ENCODE data around the gene ANLN. TPM values are rescaled to one million over a fixed set of nuclear protein-coding genes. Genes with fewer than 3 reads are reported as not detected.

ANLN gene
- total and polyA plus RNA-seq, 9 of the 15 experiments (the other 6 are each of a cell fraction or from before 2014, with no cell fraction given), result 18.1 to 66.2 (median 38.7) TPM

DNA sequence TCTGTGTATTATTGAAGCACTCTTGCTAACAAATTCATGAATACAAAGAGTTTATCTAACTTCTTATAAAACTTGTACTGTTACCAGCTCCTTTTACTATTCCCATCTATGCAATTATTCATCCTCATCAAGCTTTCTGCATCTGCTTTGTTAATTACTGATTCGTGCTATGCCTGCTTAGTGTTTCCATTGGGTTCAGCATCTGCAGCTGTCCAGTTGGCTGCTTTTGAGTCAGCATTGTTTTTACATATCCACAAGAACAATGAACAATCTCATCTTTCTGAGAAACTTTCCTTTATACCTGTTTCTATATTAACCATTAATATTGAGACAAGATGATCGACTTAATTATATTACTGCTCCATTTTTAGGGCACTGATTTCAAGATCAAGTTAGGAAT is 19.6 kb upstream of the ANLN start:
- no peak overlapping the region for H3K9ac ChIP-seq (ENCODE audit: insufficient read depth in 1 of 2, low read depth in 2 of 2, low read length in 2 of 2)
- no peak overlapping the region for H3K4me3 ChIP-seq
- H3K36me3 ChIP-seq (ENCODE audit: control insufficient read depth, insufficient read depth, low read length), result no peaks in the 10 kb centered on the region
- no TSS peak for BruUV-seq (replicated peaks)
- 0% methylated on average over 2 of the region's 2 CpGs for WGBS (ENCODE audit: insufficient coverage, low coverage, missing lambda C conversion rate)
- H3K4me1 ChIP-seq (replicated peaks in 1 of 2; ENCODE audit: control insufficient read depth in 2 of 2, insufficient read depth in 2 of 2, low read length in 2 of 2), result peaks cover 3 to 11% of the 10 kb centered on the region in 2 experiments; a peak in 3 of 5 replicates
- H3K9me3 ChIP-seq (replicated peaks; ENCODE audit: control insufficient read depth, insufficient read depth, low read depth, low read length), result no peaks in the 10 kb centered on the region
- no peaks in the 10 kb centered on the region for H3K79me2 ChIP-seq (ENCODE audit: control insufficient read depth, insufficient read depth, low read length)
- intact Hi-C loops (cut with micrococcal nuclease), result no loop called here
- no peak for DNase-seq (ENCODE audit: extremely low read depth in 1 of 4, low spot score in 3 of 4)
- ATAC-seq, result no peak
- no peak overlapping the region for H2AFZ ChIP-seq (ENCODE audit: low read depth, low read length)
- no peak overlapping the region for H3K4me2 ChIP-seq (ENCODE audit: insufficient read depth, low read length)
- in situ Hi-C loops (cut with MboI), result no loop called here
- peaks cover 11 to 14% of the 10 kb centered on the region in 2 experiments; a peak in 4 of 5 replicates for H3K27me3 ChIP-seq (ENCODE audit: control insufficient read depth in 2 of 2, insufficient read depth in 2 of 2, low read length in 2 of 2)
- no peaks in the 10 kb centered on the region for H4K20me1 ChIP-seq (replicated peaks; ENCODE audit: control insufficient read depth, insufficient read depth, low read length)
- ChIA-PET CTCF (ENCODE audit: low intra/inter-chr PET ratio) (no interaction called here), POLR2A (no interaction called here)
- no peaks in the 10 kb centered on the region for H3K9me1 ChIP-seq (ENCODE audit: control insufficient read depth, insufficient read depth, low read length)
- FAIRE-seq, result no peak
- TF ChIP-seq RBM39 (optimal IDR thresholded peaks at IDR 0.05; ENCODE audit: low read depth, low read length) (no peak), GTF2A2 (tag; IDR thresholded peaks at IDR 0.05) (no peak), ZNF778 (CRISPR knock-in tag; IDR thresholded peaks at IDR 0.05) (no peak), HDAC6 (IDR thresholded peaks at IDR 0.05; ENCODE audit: low read depth, low read length) (no peak), HLTF (IDR thresholded peaks at IDR 0.05) (no peak), KLF1 (tag; IDR thresholded peaks at IDR 0.05) (no peak), RBM22 (IDR thresholded peaks at IDR 0.05; ENCODE audit: low read depth, low read length, poor library complexity, severe bottlenecking) (no peak), KLF6 (CRISPR knock-in tag; IDR thresholded peaks at IDR 0.05; ENCODE audit: borderline replicate concordance) (no peak), CCNT2 (IDR thresholded peaks at IDR 0.05; ENCODE audit: borderline replicate concordance, extremely low read depth, insufficient read length, low read depth, low read length) (no peak)
- TF ChIP-seq, protein P1, sequence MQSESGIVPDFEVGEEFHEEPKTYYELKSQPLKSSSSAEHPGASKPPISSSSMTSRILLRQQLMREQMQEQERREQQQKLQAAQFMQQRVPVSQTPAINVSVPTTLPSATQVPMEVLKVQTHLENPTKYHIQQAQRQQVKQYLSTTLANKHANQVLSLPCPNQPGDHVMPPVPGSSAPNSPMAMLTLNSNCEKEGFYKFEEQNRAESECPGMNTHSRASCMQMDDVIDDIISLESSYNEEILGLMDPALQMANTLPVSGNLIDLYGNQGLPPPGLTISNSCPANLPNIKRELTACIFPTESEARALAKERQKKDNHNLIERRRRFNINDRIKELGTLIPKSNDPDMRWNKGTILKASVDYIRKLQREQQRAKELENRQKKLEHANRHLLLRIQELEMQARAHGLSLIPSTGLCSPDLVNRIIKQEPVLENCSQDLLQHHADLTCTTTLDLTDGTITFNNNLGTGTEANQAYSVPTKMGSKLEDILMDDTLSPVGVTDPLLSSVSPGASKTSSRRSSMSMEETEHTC (IDR thresholded peaks at IDR 0.05), result no peak
- TF ChIP-seq, protein P2, sequence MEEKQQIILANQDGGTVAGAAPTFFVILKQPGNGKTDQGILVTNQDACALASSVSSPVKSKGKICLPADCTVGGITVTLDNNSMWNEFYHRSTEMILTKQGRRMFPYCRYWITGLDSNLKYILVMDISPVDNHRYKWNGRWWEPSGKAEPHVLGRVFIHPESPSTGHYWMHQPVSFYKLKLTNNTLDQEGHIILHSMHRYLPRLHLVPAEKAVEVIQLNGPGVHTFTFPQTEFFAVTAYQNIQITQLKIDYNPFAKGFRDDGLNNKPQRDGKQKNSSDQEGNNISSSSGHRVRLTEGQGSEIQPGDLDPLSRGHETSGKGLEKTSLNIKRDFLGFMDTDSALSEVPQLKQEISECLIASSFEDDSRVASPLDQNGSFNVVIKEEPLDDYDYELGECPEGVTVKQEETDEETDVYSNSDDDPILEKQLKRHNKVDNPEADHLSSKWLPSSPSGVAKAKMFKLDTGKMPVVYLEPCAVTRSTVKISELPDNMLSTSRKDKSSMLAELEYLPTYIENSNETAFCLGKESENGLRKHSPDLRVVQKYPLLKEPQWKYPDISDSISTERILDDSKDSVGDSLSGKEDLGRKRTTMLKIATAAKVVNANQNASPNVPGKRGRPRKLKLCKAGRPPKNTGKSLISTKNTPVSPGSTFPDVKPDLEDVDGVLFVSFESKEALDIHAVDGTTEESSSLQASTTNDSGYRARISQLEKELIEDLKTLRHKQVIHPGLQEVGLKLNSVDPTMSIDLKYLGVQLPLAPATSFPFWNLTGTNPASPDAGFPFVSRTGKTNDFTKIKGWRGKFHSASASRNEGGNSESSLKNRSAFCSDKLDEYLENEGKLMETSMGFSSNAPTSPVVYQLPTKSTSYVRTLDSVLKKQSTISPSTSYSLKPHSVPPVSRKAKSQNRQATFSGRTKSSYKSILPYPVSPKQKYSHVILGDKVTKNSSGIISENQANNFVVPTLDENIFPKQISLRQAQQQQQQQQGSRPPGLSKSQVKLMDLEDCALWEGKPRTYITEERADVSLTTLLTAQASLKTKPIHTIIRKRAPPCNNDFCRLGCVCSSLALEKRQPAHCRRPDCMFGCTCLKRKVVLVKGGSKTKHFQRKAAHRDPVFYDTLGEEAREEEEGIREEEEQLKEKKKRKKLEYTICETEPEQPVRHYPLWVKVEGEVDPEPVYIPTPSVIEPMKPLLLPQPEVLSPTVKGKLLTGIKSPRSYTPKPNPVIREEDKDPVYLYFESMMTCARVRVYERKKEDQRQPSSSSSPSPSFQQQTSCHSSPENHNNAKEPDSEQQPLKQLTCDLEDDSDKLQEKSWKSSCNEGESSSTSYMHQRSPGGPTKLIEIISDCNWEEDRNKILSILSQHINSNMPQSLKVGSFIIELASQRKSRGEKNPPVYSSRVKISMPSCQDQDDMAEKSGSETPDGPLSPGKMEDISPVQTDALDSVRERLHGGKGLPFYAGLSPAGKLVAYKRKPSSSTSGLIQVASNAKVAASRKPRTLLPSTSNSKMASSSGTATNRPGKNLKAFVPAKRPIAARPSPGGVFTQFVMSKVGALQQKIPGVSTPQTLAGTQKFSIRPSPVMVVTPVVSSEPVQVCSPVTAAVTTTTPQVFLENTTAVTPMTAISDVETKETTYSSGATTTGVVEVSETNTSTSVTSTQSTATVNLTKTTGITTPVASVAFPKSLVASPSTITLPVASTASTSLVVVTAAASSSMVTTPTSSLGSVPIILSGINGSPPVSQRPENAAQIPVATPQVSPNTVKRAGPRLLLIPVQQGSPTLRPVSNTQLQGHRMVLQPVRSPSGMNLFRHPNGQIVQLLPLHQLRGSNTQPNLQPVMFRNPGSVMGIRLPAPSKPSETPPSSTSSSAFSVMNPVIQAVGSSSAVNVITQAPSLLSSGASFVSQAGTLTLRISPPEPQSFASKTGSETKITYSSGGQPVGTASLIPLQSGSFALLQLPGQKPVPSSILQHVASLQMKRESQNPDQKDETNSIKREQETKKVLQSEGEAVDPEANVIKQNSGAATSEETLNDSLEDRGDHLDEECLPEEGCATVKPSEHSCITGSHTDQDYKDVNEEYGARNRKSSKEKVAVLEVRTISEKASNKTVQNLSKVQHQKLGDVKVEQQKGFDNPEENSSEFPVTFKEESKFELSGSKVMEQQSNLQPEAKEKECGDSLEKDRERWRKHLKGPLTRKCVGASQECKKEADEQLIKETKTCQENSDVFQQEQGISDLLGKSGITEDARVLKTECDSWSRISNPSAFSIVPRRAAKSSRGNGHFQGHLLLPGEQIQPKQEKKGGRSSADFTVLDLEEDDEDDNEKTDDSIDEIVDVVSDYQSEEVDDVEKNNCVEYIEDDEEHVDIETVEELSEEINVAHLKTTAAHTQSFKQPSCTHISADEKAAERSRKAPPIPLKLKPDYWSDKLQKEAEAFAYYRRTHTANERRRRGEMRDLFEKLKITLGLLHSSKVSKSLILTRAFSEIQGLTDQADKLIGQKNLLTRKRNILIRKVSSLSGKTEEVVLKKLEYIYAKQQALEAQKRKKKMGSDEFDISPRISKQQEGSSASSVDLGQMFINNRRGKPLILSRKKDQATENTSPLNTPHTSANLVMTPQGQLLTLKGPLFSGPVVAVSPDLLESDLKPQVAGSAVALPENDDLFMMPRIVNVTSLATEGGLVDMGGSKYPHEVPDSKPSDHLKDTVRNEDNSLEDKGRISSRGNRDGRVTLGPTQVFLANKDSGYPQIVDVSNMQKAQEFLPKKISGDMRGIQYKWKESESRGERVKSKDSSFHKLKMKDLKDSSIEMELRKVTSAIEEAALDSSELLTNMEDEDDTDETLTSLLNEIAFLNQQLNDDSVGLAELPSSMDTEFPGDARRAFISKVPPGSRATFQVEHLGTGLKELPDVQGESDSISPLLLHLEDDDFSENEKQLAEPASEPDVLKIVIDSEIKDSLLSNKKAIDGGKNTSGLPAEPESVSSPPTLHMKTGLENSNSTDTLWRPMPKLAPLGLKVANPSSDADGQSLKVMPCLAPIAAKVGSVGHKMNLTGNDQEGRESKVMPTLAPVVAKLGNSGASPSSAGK (IDR thresholded peaks at IDR 0.05), result no peak
- H3K27ac ChIP-seq (ENCODE audit: extremely low read depth, low read depth, low read length), result no peak overlapping the region
